ENCODE data around the gene SHC1.
A peak's percentile ranks its signal among the peaks of the same experiment; 100 is the strongest.
"Not testable (repeated sequence)": the region's sequence is repeated elsewhere in the genome, so short reads cannot be mapped to it uniquely, and the experiment has no call there.

The SHC1 gene

GRCh38 chr1:154987326-154987725, 16.8 kb upstream of the SHC1 start:
- H3K27me3 ChIP-seq (ENCODE audit: insufficient read depth, poor library complexity, severe bottlenecking): no peaks in the 10 kb centered on the region
- H3K36me3 ChIP-seq (ENCODE audit: low read depth): peaks cover 57% of the 10 kb centered on the region
- H3K4me1 ChIP-seq (ENCODE audit: insufficient read depth, poor library complexity, severe bottlenecking): peaks cover 9% of the 10 kb centered on the region
- DNase-seq (ENCODE audit: low spot score): no peak
- H3K9me3 ChIP-seq (ENCODE audit: severe bottlenecking): no peaks in the 10 kb centered on the region
- H3K27ac ChIP-seq (ENCODE audit: poor library complexity, severe bottlenecking): no peak overlapping the region
- TF ChIP-seq CTCF (IDR thresholded peaks at IDR 0.05; ENCODE audit: poor library complexity, severe bottlenecking): no peak
- H3K4me3 ChIP-seq (ENCODE audit: severe bottlenecking): no peak overlapping the region
- ATAC-seq (ENCODE audit: low read depth): no peak

- H3K27ac ChIP-seq (ENCODE audit: poor library complexity, severe bottlenecking); H3K27me3 ChIP-seq (ENCODE audit: insufficient read depth, poor library complexity, severe bottlenecking); DNase-seq (ENCODE audit: low spot score); ATAC-seq (ENCODE audit: low read depth); H3K4me3 ChIP-seq (ENCODE audit: severe bottlenecking); H3K9me3 ChIP-seq (ENCODE audit: severe bottlenecking): not testable (repeated sequence)
- Histone ChIP-seq H3K4me1 (ENCODE audit: insufficient read depth, poor library complexity, severe bottlenecking) (peaks cover 10% of the 10 kb centered on the region), H3K36me3 (ENCODE audit: low read depth) (peaks cover 57% of the 10 kb centered on the region)
Measured at GRCh38 chr1:154986736-154987135, 16.2 kb upstream of the SHC1 start.

- Histone ChIP-seq H3K4me1 (ENCODE audit: insufficient read depth, poor library complexity, severe bottlenecking) (peaks cover 10% of the 10 kb centered on the region), H3K9me3 (ENCODE audit: severe bottlenecking) (no peaks in the 10 kb centered on the region), H3K27ac (ENCODE audit: poor library complexity, severe bottlenecking) (peak overlapping the region; percentile 67), H3K36me3 (ENCODE audit: low read depth) (peaks cover 52% of the 10 kb centered on the region), H3K27me3 (ENCODE audit: insufficient read depth, poor library complexity, severe bottlenecking) (no peaks in the 10 kb centered on the region), H3K4me3 (ENCODE audit: severe bottlenecking) (peak overlapping the region; percentile 75)
- peak; percentile 16 for TF ChIP-seq CTCF (IDR thresholded peaks at IDR 0.05; ENCODE audit: poor library complexity, severe bottlenecking)
- peak; percentile 53 for DNase-seq (ENCODE audit: low spot score)
- ATAC-seq (ENCODE audit: low read depth): peak; percentile 5; the same call in 1 of the 3 replicates
Measured at GRCh38 chr1:154983776-154984466, 13.4 kb upstream of the SHC1 start.

- TF ChIP-seq CTCF (IDR thresholded peaks at IDR 0.05; ENCODE audit: poor library complexity, severe bottlenecking): no peak
- ATAC-seq (ENCODE audit: low read depth) (peak; percentile 99), DNase-seq (ENCODE audit: low spot score) (peak; percentile 98)
- no peaks in the 10 kb centered on the region for H3K9me3 ChIP-seq (ENCODE audit: severe bottlenecking)
- peaks cover 10% of the 10 kb centered on the region for H3K4me1 ChIP-seq (ENCODE audit: insufficient read depth, poor library complexity, severe bottlenecking)
- peak within 1 kb of the TSS; percentile 75 for H3K4me3 ChIP-seq (ENCODE audit: severe bottlenecking)
- peak within 1 kb of the TSS; percentile 67 for H3K27ac ChIP-seq (ENCODE audit: poor library complexity, severe bottlenecking)
- H3K36me3 ChIP-seq (ENCODE audit: low read depth): peaks cover 49% of the 10 kb centered on the region
- H3K27me3 ChIP-seq (ENCODE audit: insufficient read depth, poor library complexity, severe bottlenecking): no peaks in the 10 kb centered on the region
Measured at GRCh38 chr1:154982897-154983648, 12.5 kb upstream of the SHC1 start, which contains the start of gene FLAD1. TSS of gene FLAD1 (plus strand) at chr1:154983344. CDS start at chr1:154983695, 351 bp downstream.

- Histone ChIP-seq H3K4me1 (ENCODE audit: insufficient read depth, poor library complexity, severe bottlenecking) (peaks cover 10% of the 10 kb centered on the region), H3K36me3 (ENCODE audit: low read depth) (peaks cover 49% of the 10 kb centered on the region), H3K4me3 (ENCODE audit: severe bottlenecking) (peak overlapping the region; percentile 75), H3K27ac (ENCODE audit: poor library complexity, severe bottlenecking) (peak overlapping the region; percentile 67), H3K27me3 (ENCODE audit: insufficient read depth, poor library complexity, severe bottlenecking) (no peaks in the 10 kb centered on the region), H3K9me3 (ENCODE audit: severe bottlenecking) (no peaks in the 10 kb centered on the region)
- no peak for TF ChIP-seq CTCF (IDR thresholded peaks at IDR 0.05; ENCODE audit: poor library complexity, severe bottlenecking)
- ATAC-seq (ENCODE audit: low read depth) (no peak), DNase-seq (ENCODE audit: low spot score) (no peak)
Measured at GRCh38 chr1:154982341-154982740, 11.8 kb upstream of the SHC1 start.

Data from RWPE2 (cell line).